HG02884 (cell line): Measurements from ENCODE around the gene IFNW1.

ENCODE experiments used
- ATAC-seq: cut with Tn5 transposase; IDR thresholded peaks from one replicate; pipeline ENCODE4 v1.9.1; 2021; ENCODE audit warnings: mild to moderate bottlenecking, moderate library complexity; ENCODE audit not compliant: unreplicated experiment

Gene IFNW1

DNA sequence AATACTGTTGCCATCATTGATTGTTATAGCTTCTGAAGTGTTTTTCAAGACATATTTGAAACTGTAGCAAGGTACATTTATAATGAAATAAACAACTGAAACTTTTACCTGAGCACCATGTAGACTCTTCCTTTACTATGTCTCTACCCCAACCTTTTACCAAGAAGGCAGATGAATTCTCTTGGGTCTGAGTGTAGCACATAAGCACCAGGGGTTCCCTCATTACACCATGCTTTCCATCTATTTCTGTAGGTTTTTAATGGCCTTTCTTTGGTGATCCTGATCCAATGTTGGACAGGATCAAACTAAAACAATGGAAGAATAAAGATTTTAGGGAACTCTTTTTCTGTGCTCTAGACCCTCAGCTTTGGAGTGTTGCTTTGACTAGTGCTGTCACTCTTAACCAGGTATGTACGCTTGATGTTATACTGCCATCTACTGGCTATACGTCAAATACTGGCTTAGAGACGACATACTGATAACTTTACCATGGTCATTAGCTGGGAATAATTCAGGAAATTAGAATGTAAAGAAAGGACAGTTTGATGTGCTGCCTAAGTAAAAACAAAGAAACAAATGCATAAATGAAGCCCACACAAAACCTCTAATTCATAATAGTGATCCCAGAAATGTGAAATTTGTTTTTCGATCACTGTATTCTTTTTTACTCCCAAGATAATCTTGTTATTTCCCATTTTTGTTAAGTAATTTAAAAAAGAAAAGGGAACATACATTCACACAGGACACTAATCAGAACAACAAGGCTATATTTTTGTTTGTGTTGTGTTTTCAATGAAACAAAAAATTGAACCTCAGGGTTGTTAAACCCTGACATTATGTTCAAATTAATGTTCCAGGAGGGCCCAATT is 30.7 kb downstream of the IFNW1 start:
- ATAC-seq: peak; percentile 92

GRCh38 chr9:21104787-21105186 is 36.8 kb downstream of the IFNW1 start:
- no peak for ATAC-seq

- ATAC-seq: no peak
These were observed 39.3 kb downstream of the IFNW1 start for GRCh38 chr9:21102305-21102704.

GRCh38 chr9:21097817-21098216 is 43.8 kb downstream of the IFNW1 start:
- no peak for ATAC-seq

DNA sequence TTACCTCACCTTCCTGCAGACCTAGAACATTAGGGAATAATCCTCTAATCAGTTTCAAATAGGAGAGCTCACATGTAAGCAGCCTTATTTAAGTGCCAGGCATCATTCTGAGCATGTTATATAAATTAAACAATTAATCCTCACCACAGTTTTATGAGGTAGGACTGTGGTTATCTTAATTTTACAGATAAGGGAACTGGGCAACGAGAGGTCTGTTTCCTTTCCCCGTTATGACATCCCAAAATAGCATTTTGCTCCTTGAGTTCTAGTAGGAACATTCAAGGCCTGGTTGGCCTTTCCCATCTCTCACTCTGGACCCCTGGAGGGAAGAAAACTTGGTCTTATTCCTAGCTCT is 44.8 kb downstream of the IFNW1 start:
- ATAC-seq: no peak

GRCh38 chr9:21096172-21096900 is 45.3 kb downstream of the IFNW1 start:
- peak; percentile 76 for ATAC-seq

GRCh38 chr9:21095561-21095960 is 46.1 kb downstream of the IFNW1 start:
- no peak for ATAC-seq
